GM12864 (cell line): ENCODE data around the gene CLIP4.

Experiments used
- DNase-seq: peaks from one replicate; pipeline ENCODE4 v3.0.0-alpha.2; 2011; ENCODE audit warnings: low read depth
- H3K4me3 ChIP-seq: 2 replicates; pipeline ENCODE4 v1.5.1; 2011; ENCODE audit warnings: mild to moderate bottlenecking, low read depth, low read length, control low read depth
- TF ChIP-seq, protein P1 (sequence below): IDR thresholded peaks from 2 replicates; pipeline ENCODE4 v1.5.1; 2011; ENCODE audit warnings: low read depth, mild to moderate bottlenecking, moderate library complexity, low read length, control low read depth, inconsistent platforms; ENCODE audit errors: missing control alignments

Gene CLIP4

DNA sequence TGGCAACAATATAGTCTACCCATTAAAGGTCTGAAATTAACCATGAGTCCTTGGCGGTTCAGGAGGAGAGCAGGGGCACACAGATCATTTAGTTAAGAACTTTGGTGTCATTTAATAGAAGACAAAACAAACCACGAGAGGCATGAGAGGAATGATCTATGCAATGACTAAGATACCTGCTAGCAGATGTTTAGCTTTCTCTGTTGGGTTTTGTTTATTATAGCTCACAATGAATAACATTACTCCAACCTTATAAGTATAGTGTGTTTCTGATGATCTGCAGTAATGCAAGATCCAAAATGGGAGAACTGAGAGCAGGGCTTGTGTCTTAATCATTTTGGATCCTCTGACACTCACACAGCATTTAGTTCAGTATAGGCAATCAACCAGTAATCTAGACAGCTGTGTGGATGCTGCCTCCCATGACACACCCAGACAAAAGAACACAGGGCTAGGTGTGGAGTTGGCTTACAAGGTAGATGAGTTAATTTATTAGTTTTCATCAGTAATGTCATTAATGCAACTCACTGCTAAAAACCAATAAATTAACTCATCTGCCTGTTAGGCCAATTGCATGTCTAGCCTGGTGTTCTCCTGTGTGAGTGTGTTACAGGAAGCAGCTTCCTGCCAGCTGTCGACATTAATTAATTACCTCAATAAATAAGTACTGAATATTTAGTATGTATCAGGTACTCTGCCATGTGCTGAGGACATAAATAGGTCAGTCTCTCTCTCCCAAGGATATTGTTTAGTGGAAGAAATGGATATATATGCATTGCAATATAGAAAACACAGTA, 92.3 kb downstream of the CLIP4 start:
- no peak for DNase-seq
- TF ChIP-seq, protein P1, sequence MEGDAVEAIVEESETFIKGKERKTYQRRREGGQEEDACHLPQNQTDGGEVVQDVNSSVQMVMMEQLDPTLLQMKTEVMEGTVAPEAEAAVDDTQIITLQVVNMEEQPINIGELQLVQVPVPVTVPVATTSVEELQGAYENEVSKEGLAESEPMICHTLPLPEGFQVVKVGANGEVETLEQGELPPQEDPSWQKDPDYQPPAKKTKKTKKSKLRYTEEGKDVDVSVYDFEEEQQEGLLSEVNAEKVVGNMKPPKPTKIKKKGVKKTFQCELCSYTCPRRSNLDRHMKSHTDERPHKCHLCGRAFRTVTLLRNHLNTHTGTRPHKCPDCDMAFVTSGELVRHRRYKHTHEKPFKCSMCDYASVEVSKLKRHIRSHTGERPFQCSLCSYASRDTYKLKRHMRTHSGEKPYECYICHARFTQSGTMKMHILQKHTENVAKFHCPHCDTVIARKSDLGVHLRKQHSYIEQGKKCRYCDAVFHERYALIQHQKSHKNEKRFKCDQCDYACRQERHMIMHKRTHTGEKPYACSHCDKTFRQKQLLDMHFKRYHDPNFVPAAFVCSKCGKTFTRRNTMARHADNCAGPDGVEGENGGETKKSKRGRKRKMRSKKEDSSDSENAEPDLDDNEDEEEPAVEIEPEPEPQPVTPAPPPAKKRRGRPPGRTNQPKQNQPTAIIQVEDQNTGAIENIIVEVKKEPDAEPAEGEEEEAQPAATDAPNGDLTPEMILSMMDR, result no peak
- no peak overlapping the region for H3K4me3 ChIP-seq

GRCh38 chr2:29209551-29209950, 94.3 kb downstream of the CLIP4 start:
- H3K4me3 ChIP-seq, result no peak overlapping the region
- DNase-seq, result no peak
- TF ChIP-seq, protein P1, result no peak

- H3K4me3 ChIP-seq, result no peak overlapping the region
- TF ChIP-seq, protein P1, result no peak
- DNase-seq, result no peak
Observed at GRCh38 chr2:29212009-29212408, 96.8 kb downstream of the CLIP4 start.

GRCh38 chr2:29213888-29214291, 98.7 kb downstream of the CLIP4 start:
- DNase-seq, result no peak
- H3K4me3 ChIP-seq, result no peak overlapping the region
- TF ChIP-seq, protein P1, result no peak

- no peak for DNase-seq
- no peak overlapping the region for H3K4me3 ChIP-seq
- TF ChIP-seq, protein P1, result no peak
Observed at GRCh38 chr2:29215073-29215472, 99.9 kb downstream of the CLIP4 start.

DNA sequence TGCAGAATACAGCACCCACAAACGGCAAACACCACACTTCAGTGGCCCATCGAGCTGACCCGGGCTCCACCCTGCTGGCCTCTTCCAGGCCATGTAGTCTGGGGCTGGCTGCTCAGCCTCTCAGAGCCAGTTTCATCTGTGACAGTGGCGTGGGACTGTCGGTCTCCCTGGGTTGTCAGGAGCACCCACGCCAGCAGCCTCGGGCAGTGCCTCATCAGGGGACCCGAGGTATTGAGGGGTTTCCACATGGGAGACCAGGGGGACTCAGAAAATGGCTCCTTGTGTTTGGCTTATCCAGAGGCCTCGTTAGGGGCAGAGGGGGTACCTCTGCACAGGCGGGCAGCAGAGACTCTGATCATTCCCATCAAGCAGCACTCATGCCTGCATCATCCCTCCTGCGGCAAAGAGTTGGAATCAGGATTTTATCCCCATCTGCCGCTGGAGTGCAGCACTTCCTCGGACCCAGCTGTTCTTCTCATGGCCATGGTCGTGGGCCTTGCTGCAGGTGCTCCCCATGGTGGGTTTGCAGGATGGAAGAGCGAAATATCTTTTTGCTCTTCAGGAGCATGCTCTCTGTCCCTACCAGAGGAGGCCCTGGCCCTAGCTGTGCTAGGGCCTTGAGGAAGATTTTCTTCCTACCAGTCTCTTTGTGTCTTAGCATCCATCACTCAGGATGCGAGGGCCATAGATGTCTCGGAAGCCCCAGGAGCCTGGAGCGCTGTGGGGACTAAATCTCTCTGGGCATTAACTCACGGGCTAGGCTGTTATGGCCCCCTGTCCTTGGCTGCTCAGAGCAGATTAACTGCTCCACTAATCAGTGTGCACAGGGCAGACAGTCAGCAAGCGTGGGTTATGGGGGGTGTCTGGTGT, 100.8 kb downstream of the CLIP4 start:
- TF ChIP-seq, protein P1, result no peak
- DNase-seq, result no peak
- H3K4me3 ChIP-seq, result no peak overlapping the region
